Thyroid gland (tissue), 4 donors: ENCODE data around the gene FAH. TPM values are rescaled to one million over a fixed set of nuclear protein-coding genes. Genes with fewer than 3 reads are reported as not detected.

Source experiments
- DNase-seq, 2 donors: peaks; one replicate each; pipeline ENCODE4 v3.0.0-alpha.2; 2019
- H3K27ac ChIP-seq, 3 donors: fragments of 200-600 bp; sonication (generic); 1 replicate in 2 of 3; 2 replicates in 1 of 3; pipeline ENCODE4 v1.5.1; 2016 to 2019; ENCODE audit warnings: mild to moderate bottlenecking in 1 of 3, moderate library complexity in 1 of 3
- H3K27me3 ChIP-seq: fragments of 200-600 bp; sonication (generic); one replicate; pipeline ENCODE4 v1.5.1; 2019
- H3K36me3 ChIP-seq, 2 donors: fragments of 200-600 bp; sonication (generic); one replicate each; pipeline ENCODE4 v1.5.1; 2016 to 2019
- H3K4me1 ChIP-seq, 2 donors: fragments of 200-600 bp; sonication (generic); one replicate each; pipeline ENCODE4 v1.5.1; 2017 to 2019
- H3K4me3 ChIP-seq, 3 donors: fragments of 200-600 bp; sonication (generic); replicated peaks in 1 of 3; 1 replicate in 2 of 3; 2 replicates in 1 of 3; pipeline ENCODE4 v1.5.1; 2016; ENCODE audit warnings: mild to moderate bottlenecking in 1 of 3
- H3K9me3 ChIP-seq: fragments of 200-600 bp; sonication (generic); one replicate; pipeline ENCODE4 v1.5.1; 2017
- POLR2A ChIP-seq, 2 donors: fragments of 450-650 bp; IDR thresholded peaks; one replicate each; pipeline ENCODE4 v1.6.1; 2017; ENCODE audit warnings: antibody characterized with exemption in 2 of 2, mild to moderate bottlenecking in 2 of 2, moderate library complexity in 1 of 2
- WGBS, 2 donors: methylation state at CpG; one replicate each; pipeline ENCODE4 v1.1.5; 2017; 5-methylcytosine and 5-hydroxymethylcytosine counted together
- intact Hi-C: fragments of 100-400 bp; cut with DNase I; formaldehyde crosslinking; loops from one replicate; pipeline ENCODE4 v1.15.1; 2023
- total RNA-seq, 4 donors: library from RNA; depleted of rRNA; stranded (reverse); fragments of >200 nt; gene quantifications; one replicate each; pipeline ENCODE4 v1.2.3, GENCODE V29; 2016
- TF ChIP-seq, protein P1 (sequence below), 6 experiments: fragments of 200-600 bp in 3 of 6; fragments of 450-650 bp in 3 of 6; sonication (generic) in 3 of 6; IDR thresholded peaks; one replicate each; pipeline ENCODE4 v1.5.1; 2016 to 2019; ENCODE audit warnings: antibody characterized with exemption in 6 of 6, mild to moderate bottlenecking in 2 of 6, inconsistent platforms in 1 of 6, moderate library complexity in 1 of 6

The FAH gene
- total RNA-seq, 4 donors from 2014 or later = 14.0 to 30.2 (median 21.2) TPM

DNA sequence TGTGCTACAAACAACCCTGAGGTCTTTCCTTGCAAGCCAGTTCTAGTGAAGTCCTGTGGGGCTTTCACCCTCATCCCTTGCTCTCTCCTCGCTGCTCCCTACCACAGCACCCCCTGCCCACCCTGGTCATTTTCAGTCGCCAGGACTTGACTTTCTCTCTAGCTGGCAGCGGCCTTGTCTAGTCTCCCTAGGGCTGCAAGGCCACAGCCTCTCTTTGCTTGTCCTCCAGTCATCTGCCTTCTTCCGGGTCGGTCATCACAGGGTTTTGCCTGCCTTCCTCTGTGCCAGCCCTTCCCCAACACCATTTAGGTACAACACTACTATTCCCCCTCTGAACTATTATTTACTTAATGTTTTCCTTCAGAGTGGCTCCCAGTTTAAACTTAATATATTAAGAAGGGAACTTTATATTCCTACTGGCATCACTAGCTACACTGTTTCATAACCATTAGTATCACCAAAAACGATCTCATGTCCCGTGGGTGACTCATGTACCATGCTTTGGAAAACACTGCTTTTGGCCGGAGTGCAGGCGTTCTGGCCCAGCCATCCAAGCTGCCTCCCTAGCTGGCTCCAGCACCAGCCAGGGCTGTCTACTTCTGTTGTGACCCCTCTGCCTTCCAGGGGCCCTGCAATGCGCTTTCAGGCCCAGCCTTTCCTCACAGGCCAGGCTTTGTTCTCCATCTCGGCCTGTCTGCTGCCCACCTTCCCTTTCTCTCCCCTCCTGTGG, 21.4 kb downstream of the FAH start:
- Histone ChIP-seq H3K27ac (no peak overlapping the region), H3K4me1 (peaks cover 0 to 5% of the 10 kb centered on the region in 2 donors), H3K27me3 (no peaks in the 10 kb centered on the region), H3K4me3 (no peak overlapping the region), H3K9me3 (no peaks in the 10 kb centered on the region), H3K36me3 (no peaks in the 10 kb centered on the region)
- intact Hi-C loops = loop anchor here (5.0 kb wide), 1 partner anchor 117 kb away; the partner anchor contains the start of gene ZFAND6
- WGBS, 2 donors = 85 to 87% methylated on average over 11 of the region's 11 CpGs
- no peak for DNase-seq
- TF ChIP-seq POLR2A (IDR thresholded peaks at IDR 0.05) = no peak

DNA sequence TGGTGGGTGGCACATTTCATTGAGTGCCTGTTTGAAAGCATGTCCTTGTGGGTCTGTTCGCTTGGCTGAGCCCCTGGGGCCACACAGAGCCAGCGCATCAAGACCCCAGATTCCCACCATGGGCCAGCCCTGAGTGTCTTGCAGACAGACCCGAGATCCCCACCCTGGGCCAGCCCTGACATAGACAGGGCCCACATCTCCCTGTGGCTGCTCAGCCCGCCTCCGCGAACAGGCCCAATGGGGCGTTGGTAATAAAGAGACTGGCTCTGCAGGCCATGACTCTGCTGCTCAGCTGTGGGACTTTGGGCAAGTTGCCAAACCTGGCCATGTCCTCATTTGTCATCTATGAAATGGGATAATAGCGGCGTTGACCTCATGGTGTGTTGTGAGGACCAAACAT, 22.6 kb downstream of the FAH start:
- no peak overlapping the region for H3K4me3 ChIP-seq
- TF ChIP-seq, protein P1, sequence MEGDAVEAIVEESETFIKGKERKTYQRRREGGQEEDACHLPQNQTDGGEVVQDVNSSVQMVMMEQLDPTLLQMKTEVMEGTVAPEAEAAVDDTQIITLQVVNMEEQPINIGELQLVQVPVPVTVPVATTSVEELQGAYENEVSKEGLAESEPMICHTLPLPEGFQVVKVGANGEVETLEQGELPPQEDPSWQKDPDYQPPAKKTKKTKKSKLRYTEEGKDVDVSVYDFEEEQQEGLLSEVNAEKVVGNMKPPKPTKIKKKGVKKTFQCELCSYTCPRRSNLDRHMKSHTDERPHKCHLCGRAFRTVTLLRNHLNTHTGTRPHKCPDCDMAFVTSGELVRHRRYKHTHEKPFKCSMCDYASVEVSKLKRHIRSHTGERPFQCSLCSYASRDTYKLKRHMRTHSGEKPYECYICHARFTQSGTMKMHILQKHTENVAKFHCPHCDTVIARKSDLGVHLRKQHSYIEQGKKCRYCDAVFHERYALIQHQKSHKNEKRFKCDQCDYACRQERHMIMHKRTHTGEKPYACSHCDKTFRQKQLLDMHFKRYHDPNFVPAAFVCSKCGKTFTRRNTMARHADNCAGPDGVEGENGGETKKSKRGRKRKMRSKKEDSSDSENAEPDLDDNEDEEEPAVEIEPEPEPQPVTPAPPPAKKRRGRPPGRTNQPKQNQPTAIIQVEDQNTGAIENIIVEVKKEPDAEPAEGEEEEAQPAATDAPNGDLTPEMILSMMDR (IDR thresholded peaks at IDR 0.05) = no peak
- no peak for TF ChIP-seq POLR2A (IDR thresholded peaks at IDR 0.05)
- no peaks in the 10 kb centered on the region for H3K9me3 ChIP-seq
- H3K4me1 ChIP-seq = peaks cover 0 to 7% of the 10 kb centered on the region in 2 donors
- no peaks in the 10 kb centered on the region for H3K27me3 ChIP-seq
- no peak overlapping the region for H3K27ac ChIP-seq
- intact Hi-C loops = no loop called here
- no peak for DNase-seq
- WGBS, 2 donors = 86 to 94% methylated on average over 4 to 9 of the region's 9 CpGs
- peaks cover 0 to under 1% of the 10 kb centered on the region in 2 donors for H3K36me3 ChIP-seq

DNA sequence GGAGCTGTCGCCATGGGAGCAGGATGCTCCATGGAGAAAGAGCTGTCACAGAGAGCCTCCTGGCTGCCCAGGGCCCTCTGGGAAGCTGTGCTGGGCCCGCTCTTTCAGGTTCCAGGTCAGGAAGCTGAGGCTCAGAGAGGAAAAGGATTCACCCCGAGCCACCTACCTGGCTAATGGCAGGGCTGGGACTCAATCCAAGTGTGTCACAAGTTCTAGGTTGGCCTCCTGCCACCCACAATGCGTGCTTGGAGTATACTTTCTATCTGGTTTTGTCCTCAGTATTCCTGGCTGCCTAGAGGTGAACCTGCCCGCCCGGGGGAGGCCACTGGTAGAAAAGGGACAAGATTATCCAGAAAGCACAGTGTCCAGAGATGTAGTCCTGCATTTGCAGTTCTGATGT, 23.6 kb downstream of the FAH start:
- WGBS, 2 donors = 64 to 66% methylated on average over 6 of the region's 6 CpGs
- no peak overlapping the region for H3K4me3 ChIP-seq
- DNase-seq = peak in 1 of 2 donors; percentile 26
- peaks cover 0 to 7% of the 10 kb centered on the region in 2 donors for H3K4me1 ChIP-seq
- H3K27ac ChIP-seq = no peak overlapping the region
- intact Hi-C loops = no loop called here
- no peaks in the 10 kb centered on the region for H3K9me3 ChIP-seq
- TF ChIP-seq, protein P1 (IDR thresholded peaks at IDR 0.05) = no peak
- no peak for TF ChIP-seq POLR2A (IDR thresholded peaks at IDR 0.05)
- no peaks in the 10 kb centered on the region for H3K27me3 ChIP-seq
- peaks cover 3 to 7% of the 10 kb centered on the region in 2 donors for H3K36me3 ChIP-seq

DNA sequence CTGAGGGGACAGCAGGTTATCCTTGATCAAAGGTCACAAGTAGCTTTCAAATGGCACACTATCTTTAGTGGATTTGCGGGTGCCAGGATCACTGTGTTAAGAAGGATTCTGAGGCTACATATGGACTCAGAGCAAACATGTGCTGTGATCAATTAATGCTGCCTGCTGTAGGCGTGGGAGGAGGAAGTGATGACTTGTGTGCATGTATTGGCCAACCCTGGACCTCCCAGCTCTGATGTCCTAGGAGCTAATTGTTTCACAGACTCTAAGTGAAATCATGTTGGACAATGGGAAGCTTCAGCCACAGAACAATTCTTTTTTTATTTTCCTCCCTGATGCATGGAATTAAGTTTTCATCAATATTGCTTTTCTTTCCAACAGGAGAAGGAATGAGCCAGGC, 24.4 kb downstream of the FAH start:
- Histone ChIP-seq H3K9me3 (no peaks in the 10 kb centered on the region), H3K27me3 (no peaks in the 10 kb centered on the region), H3K4me1 (peaks cover 0 to 7% of the 10 kb centered on the region in 2 donors), H3K27ac (no peak overlapping the region), H3K4me3 (no peak overlapping the region), H3K36me3 (peaks cover 3 to 7% of the 10 kb centered on the region in 2 donors)
- TF ChIP-seq, protein P1 (IDR thresholded peaks at IDR 0.05) = no peak
- TF ChIP-seq POLR2A (IDR thresholded peaks at IDR 0.05) = no peak
- WGBS, 2 donors = 97% methylated on average over 2 of the region's 2 CpGs
- DNase-seq = no peak
- intact Hi-C loops = no loop called here

DNA sequence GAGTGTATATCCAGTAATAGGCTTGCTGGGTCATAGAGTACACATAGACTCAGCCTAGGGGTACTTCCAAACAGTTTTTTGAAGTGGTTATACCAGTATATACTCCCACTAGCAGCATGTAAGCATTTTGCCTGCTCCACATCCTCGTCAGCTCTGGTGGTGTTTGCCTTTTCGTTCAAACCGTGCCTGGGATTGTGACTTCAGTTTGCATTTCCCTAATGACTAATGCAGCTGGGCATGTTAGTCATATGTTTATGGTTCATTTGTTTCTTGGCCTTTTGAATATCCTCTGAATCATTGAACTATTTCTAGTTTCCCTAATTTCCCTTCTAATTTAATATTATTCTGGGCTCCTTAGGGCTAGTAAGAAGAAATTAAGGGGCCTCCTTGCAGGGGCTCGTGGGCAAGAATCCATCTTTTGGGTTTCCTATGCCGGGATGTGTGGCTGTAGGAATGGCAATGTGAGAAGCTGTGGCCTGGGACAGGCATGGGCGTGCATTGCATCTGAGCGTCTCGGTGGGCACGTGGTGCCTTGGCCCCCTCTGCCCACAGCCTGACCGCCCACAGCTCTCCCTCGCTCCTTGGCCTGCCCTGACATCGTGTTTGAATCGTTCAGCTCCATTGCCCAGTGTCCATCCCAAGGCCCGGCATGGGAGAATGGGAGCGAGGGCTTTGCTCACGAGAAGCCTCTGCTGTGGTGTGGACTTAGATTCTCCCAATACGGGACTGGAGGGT, 26.4 kb downstream of the FAH start:
- Histone ChIP-seq H3K9me3 (no peaks in the 10 kb centered on the region), H3K27ac (no peak overlapping the region), H3K27me3 (no peaks in the 10 kb centered on the region), H3K4me1 (peaks cover 3 to 13% of the 10 kb centered on the region in 2 donors), H3K4me3 (no peak overlapping the region), H3K36me3 (peaks cover 3 to 7% of the 10 kb centered on the region in 2 donors)
- intact Hi-C loops = no loop called here
- no peak for DNase-seq
- 90 to 92% methylated on average over 17 of the region's 17 CpGs for WGBS, 2 donors
- TF ChIP-seq, protein P1 (IDR thresholded peaks at IDR 0.05) = no peak
- TF ChIP-seq POLR2A (IDR thresholded peaks at IDR 0.05) = no peak
